ENCODE measurements around the gene KCNQ1. TPM values are rescaled to one million over a fixed set of nuclear protein-coding genes. Genes with fewer than 3 reads are reported as not detected.
"Not testable (repeated sequence)": the region's sequence is repeated elsewhere in the genome, so short reads cannot be mapped to it uniquely, and the experiment has no call there.

The KCNQ1 gene
- polyA plus RNA-seq, 1 experiment: not detected

DNA sequence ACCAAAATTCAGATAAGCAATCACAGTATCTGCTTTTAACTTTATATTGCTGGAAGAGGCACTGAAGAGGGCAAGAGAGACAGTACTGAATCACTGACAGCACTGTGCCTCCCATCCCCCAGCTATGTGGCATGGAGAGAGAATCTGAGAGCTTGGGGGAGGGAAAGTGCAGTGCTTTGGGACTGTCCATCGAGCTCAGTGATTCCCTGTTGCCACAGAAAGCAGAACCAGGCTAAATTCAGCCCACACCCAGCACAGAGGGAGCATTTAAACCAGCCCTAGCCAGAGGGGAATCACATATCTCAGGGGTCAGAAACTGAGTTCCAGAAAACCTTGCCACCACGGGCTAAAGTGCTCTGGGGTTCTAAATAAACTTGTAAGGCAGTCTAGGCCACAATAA, 44.3 kb downstream of the KCNQ1 start:
- Histone ChIP-seq H3K27me3 (ENCODE audit: control insufficient read depth, insufficient read depth, low read length) (peaks cover 9% of the 10 kb centered on the region), H3K9me3 (ENCODE audit: control insufficient read depth, insufficient read depth, low read length) (no peaks in the 10 kb centered on the region), H3K27ac (ENCODE audit: low read depth, low read length) (no peak overlapping the region), H3K4me3 (ENCODE audit: low read depth, low read length) (no peak overlapping the region)
- CTCF ChIA-PET: no interaction called here
- POLR2A ChIA-PET: no interaction called here
- no peak for DNase-seq (ENCODE audit: low read depth, low spot score)
- TF ChIP-seq, protein P1, sequence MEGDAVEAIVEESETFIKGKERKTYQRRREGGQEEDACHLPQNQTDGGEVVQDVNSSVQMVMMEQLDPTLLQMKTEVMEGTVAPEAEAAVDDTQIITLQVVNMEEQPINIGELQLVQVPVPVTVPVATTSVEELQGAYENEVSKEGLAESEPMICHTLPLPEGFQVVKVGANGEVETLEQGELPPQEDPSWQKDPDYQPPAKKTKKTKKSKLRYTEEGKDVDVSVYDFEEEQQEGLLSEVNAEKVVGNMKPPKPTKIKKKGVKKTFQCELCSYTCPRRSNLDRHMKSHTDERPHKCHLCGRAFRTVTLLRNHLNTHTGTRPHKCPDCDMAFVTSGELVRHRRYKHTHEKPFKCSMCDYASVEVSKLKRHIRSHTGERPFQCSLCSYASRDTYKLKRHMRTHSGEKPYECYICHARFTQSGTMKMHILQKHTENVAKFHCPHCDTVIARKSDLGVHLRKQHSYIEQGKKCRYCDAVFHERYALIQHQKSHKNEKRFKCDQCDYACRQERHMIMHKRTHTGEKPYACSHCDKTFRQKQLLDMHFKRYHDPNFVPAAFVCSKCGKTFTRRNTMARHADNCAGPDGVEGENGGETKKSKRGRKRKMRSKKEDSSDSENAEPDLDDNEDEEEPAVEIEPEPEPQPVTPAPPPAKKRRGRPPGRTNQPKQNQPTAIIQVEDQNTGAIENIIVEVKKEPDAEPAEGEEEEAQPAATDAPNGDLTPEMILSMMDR (IDR thresholded peaks at IDR 0.05; ENCODE audit: low read depth, low read length): no peak

DNA sequence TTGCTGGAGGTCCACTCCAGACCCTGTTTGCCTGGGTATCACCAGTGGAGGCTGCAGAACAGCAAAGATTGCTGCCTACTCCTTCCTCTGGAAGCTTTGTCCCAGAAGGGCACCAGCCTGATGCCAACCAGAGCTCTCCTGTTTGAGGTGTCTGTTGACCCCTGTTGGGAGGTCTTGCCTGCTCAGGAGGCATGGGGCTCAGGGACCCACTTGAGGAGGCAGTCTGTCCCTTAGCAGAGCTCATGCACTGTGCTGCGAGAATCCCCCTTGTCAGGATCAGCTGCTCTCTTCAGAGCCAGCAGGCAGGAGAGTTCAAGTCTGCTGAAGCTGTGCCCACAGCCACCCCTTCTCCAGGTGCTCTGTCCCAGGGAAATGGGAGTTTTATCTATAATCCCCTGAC, 53.1 kb downstream of the KCNQ1 start:
- H3K27ac ChIP-seq (ENCODE audit: low read depth, low read length); DNase-seq (ENCODE audit: low read depth, low spot score); H3K4me3 ChIP-seq (ENCODE audit: low read depth, low read length); H3K9me3 ChIP-seq (ENCODE audit: control insufficient read depth, insufficient read depth, low read length); CTCF ChIA-PET; POLR2A ChIA-PET; H3K27me3 ChIP-seq (ENCODE audit: control insufficient read depth, insufficient read depth, low read length): not testable (repeated sequence)

DNA sequence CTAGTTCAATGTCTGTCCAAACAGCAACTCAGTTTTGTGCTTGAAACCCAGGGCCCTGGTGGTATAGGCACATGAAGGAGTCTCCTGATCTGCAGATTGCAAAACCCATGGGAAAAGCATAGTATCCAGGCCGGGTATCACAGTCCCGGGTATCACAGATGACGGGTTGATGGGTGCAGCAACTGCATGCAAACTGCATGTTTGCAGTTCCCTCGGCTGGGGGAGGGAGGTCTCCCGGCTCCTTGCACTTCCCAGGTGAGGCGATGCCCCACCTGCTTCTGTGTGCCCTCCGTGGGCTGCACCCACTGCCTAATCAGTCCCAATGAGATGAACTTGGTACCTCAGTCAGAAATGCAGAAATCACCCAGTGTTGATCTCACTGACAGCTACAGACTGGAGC, 53.9 kb downstream of the KCNQ1 start:
- TF ChIP-seq, protein P1 (IDR thresholded peaks at IDR 0.05; ENCODE audit: low read depth, low read length): no peak

DNA sequence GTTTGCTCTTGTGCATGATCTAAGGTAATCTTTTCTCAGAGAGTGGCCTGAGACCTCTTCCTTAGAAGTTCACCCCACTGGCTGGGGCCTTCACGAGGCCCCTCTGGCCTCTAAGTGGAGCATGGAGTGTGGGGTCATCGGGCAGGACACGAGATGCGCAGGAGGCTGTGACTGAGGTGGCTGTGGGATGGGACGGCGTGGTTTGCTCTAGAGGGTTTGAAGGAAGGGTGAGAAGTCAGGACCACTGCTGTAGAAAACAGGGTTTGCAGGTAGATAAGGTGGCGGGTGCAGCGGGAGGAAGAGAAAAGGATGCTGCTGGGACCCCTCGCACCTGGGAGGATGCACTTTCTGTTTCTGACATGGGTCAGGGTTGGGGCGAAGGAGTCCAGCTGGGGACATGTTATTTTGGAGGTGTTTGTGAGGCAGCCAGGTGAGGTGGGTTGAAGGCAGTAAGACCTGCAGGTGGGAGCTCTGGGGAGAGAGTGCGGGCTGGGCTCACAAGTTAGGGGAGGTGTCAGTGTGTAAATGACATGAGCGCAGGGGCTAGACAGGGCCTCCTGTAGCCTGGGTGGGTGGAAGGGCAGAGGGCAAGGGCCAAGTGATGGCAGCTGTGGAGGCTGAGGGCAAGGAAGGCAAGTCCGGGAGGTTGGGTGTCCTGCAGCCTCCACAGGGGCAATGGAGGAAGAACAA, 62.5 kb downstream of the KCNQ1 start:
- CTCF ChIA-PET: no interaction called here
- Histone ChIP-seq H3K4me3 (ENCODE audit: low read depth, low read length) (no peak overlapping the region), H3K9me3 (ENCODE audit: control insufficient read depth, insufficient read depth, low read length) (no peaks in the 10 kb centered on the region), H3K27ac (ENCODE audit: low read depth, low read length) (no peak overlapping the region), H3K27me3 (ENCODE audit: control insufficient read depth, insufficient read depth, low read length) (peaks cover 11% of the 10 kb centered on the region)
- POLR2A ChIA-PET: no interaction called here
- TF ChIP-seq, protein P1 (IDR thresholded peaks at IDR 0.05; ENCODE audit: low read depth, low read length): no peak
- DNase-seq (ENCODE audit: low read depth, low spot score): no peak

More for the DNA sequence above, 53.9 kb downstream of the KCNQ1 start:
- no peak overlapping the region for H3K27ac ChIP-seq (ENCODE audit: low read depth, low read length)
- H3K27me3 ChIP-seq (ENCODE audit: control insufficient read depth, insufficient read depth, low read length): peaks cover 7% of the 10 kb centered on the region
- no peak overlapping the region for H3K4me3 ChIP-seq (ENCODE audit: low read depth, low read length)
- POLR2A ChIA-PET: no interaction called here
- CTCF ChIA-PET: no interaction called here
- no peak for DNase-seq (ENCODE audit: low read depth, low spot score)
- no peaks in the 10 kb centered on the region for H3K9me3 ChIP-seq (ENCODE audit: control insufficient read depth, insufficient read depth, low read length)

DNA sequence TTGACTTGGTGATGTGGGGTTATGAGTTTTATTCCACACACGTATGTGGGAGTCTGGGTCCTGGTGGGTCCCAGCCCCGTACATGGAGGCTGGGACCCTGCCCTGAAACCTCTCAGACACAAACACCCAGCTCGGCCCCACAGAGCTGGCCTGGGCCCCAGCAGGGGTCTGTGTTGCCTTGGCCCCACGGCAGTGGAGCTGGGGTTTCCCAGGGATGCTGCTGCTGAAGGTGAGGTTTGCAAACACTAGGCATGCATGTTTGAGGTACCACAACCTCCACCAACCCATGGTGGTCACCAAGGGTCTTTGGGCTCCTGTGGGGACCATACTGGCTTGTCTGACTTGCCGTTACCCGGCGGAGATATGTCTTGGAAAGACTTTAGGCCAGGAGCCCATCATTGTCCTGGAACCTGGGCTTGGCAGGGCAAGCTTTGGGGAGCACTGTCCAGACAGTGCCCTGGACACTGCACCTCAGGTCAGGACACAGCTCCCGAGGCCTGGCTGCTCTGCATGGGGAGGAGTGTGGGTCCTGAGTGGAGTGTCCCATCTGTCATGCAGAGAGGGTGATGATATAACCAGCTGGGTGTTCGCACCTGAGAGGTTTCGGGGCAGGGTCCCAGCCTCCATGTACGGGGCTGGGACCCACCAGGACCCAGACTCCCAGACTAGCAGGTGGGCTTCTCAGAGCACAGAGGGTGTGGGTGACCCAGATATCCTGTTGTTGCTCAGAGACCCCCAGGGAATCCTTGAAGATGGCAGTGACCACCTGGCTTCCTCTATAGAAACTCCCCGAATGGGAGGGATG, 63.3 kb downstream of the KCNQ1 start:
- TF ChIP-seq, protein P1 (IDR thresholded peaks at IDR 0.05; ENCODE audit: low read depth, low read length): no peak
- DNase-seq (ENCODE audit: low read depth, low spot score): no peak
- CTCF ChIA-PET: no interaction called here
- H3K27me3 ChIP-seq (ENCODE audit: control insufficient read depth, insufficient read depth, low read length): peaks cover 11% of the 10 kb centered on the region
- POLR2A ChIA-PET: no interaction called here
- no peaks in the 10 kb centered on the region for H3K9me3 ChIP-seq (ENCODE audit: control insufficient read depth, insufficient read depth, low read length)
- H3K27ac ChIP-seq (ENCODE audit: low read depth, low read length): no peak overlapping the region
- no peak overlapping the region for H3K4me3 ChIP-seq (ENCODE audit: low read depth, low read length)

Data from AG04450 (cell line).